Bronchial epithelial cell (primary cell): ENCODE results near the gene RAMP3. TPM values are rescaled to one million over a fixed set of nuclear protein-coding genes. Genes with fewer than 3 reads are reported as not detected.

Experiments used
- DNase-seq: peaks from one replicate; pipeline ENCODE4 v3.0.0-alpha.2; 2010; ENCODE audit warnings: low read depth
- FAIRE-seq: peaks from 2 replicates; lab custom pipeline; 2011; peaks lifted over from hg19 to GRCh38; lab: Jason Lieb, UNC
- H3K27me3 ChIP-seq: 2 replicates; pipeline ENCODE4 v1.5.1; 2011; ENCODE audit warnings: low read length; ENCODE audit not compliant: control insufficient read depth, insufficient read depth
- H3K36me3 ChIP-seq: 2 replicates; pipeline ENCODE4 v1.5.1; 2011; ENCODE audit warnings: low read length; ENCODE audit not compliant: control insufficient read depth, insufficient read depth
- H3K4me3 ChIP-seq: 2 replicates; pipeline ENCODE4 v1.5.1; 2011; ENCODE audit warnings: mild to moderate bottlenecking, low read depth, low read length, control low read depth
- total RNA-seq: library from RNA; depleted of rRNA; stranded (reverse); fragments of >200 nt; gene quantifications from 2 replicates; pipeline ENCODE4 v1.2.1, GENCODE V29; 2014
- TF ChIP-seq, protein P1 (sequence below): IDR thresholded peaks from 2 replicates; pipeline ENCODE4 v1.5.1; 2011; ENCODE audit warnings: mild to moderate bottlenecking, moderate library complexity, low read length, control low read depth, inconsistent platforms; ENCODE audit not compliant: insufficient read depth, severe bottlenecking

RAMP3 gene
- total RNA-seq, 1 donor from 2014 or later, result not detected

DNA sequence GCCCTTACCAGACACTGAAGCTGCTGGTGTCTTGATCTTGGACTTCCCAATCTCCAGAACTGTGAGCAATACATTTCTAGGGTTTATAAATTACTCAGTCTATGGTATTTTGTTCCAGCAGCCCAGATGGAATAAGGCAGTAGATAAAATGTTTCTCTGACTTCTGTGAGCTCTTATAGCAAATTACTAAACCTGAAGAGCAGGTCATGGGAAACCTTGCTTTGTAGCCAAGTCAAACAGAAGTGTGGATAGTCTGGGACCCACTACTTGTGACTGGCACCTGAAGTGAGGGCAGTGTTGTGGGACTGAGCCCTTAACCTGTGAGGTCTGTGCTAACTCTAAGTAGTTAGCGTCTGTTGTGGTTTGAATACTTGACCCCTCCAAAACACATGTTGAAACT lies 41.5 kb upstream of the RAMP3 start:
- no peak overlapping the region for H3K4me3 ChIP-seq
- H3K36me3 ChIP-seq, result no peaks in the 10 kb centered on the region
- DNase-seq (no peak), FAIRE-seq (no peak)
- H3K27me3 ChIP-seq, result no peaks in the 10 kb centered on the region
- TF ChIP-seq, protein P1, sequence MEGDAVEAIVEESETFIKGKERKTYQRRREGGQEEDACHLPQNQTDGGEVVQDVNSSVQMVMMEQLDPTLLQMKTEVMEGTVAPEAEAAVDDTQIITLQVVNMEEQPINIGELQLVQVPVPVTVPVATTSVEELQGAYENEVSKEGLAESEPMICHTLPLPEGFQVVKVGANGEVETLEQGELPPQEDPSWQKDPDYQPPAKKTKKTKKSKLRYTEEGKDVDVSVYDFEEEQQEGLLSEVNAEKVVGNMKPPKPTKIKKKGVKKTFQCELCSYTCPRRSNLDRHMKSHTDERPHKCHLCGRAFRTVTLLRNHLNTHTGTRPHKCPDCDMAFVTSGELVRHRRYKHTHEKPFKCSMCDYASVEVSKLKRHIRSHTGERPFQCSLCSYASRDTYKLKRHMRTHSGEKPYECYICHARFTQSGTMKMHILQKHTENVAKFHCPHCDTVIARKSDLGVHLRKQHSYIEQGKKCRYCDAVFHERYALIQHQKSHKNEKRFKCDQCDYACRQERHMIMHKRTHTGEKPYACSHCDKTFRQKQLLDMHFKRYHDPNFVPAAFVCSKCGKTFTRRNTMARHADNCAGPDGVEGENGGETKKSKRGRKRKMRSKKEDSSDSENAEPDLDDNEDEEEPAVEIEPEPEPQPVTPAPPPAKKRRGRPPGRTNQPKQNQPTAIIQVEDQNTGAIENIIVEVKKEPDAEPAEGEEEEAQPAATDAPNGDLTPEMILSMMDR, result no peak

DNA sequence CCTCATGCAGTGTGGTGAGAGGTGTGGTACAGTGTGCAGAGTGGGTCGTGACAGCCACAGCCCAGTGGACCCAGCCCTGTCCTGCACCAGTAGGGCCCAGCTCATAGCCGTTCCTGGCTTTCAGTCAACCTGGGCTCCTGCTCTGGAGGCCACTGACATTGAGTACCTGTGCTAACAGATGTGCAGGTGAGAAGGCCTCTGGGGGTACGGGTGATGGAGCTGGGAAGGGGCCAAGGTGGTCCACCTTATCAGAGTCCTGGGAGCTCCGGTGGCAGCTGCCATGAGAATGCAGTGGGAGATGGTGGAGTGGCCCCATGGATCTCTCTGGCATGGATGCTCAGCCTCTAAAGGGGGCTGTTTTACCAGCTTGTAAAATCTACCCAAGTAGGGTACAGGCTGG lies 40.0 kb upstream of the RAMP3 start:
- FAIRE-seq (no peak), DNase-seq (no peak)
- TF ChIP-seq, protein P1, result no peak
- Histone ChIP-seq H3K36me3 (no peaks in the 10 kb centered on the region), H3K4me3 (no peak overlapping the region), H3K27me3 (no peaks in the 10 kb centered on the region)

DNA sequence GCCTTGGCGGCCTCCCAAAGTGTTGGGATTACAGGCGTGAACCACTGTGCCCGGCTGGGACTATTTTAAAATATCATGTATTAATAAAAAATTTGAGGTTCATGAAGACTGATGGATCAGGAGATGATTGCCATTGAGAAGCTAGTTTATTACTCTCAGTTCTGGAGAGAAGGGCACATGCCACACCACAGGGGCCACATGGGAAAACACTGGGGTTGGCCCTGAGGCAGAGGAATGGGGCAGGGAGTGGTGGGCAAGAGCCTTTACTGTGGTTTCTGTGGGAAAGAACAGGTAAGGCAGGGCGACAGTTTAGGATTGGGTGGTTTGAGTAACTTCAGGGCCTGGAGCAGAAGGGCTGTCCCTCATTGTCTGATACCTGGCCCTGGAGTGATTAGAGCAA lies 39.3 kb upstream of the RAMP3 start:
- DNase-seq, result no peak
- FAIRE-seq, result no peak
- H3K36me3 ChIP-seq, result no peaks in the 10 kb centered on the region
- H3K4me3 ChIP-seq, result no peak overlapping the region
- no peaks in the 10 kb centered on the region for H3K27me3 ChIP-seq
- TF ChIP-seq, protein P1, result no peak

GRCh38 chr7:45118889-45119331 lies 38.7 kb upstream of the RAMP3 start:
- FAIRE-seq, result peak; percentile 75
- no peaks in the 10 kb centered on the region for H3K36me3 ChIP-seq
- TF ChIP-seq, protein P1, result no peak
- DNase-seq, result no peak
- no peak overlapping the region for H3K4me3 ChIP-seq
- no peaks in the 10 kb centered on the region for H3K27me3 ChIP-seq

- TF ChIP-seq, protein P1, result no peak
- Histone ChIP-seq H3K36me3 (no peaks in the 10 kb centered on the region), H3K27me3 (no peaks in the 10 kb centered on the region), H3K4me3 (no peak overlapping the region)
- DNase-seq (no peak), FAIRE-seq (no peak)
Observed at GRCh38 chr7:45119550-45119949, 38.0 kb upstream of the RAMP3 start.
